ENCODE measurements around the gene DUSP9. TPM values are rescaled to one million over a fixed set of nuclear protein-coding genes. Genes with fewer than 3 reads are reported as not detected.
A peak's percentile ranks its signal among the peaks of the same experiment; 100 is the strongest.

Gene DUSP9
- polyA plus RNA-seq, 1 donor (not counting 4 experiments of a cell fraction or from before 2014, with no cell fraction given), result 0.47 TPM

DNA sequence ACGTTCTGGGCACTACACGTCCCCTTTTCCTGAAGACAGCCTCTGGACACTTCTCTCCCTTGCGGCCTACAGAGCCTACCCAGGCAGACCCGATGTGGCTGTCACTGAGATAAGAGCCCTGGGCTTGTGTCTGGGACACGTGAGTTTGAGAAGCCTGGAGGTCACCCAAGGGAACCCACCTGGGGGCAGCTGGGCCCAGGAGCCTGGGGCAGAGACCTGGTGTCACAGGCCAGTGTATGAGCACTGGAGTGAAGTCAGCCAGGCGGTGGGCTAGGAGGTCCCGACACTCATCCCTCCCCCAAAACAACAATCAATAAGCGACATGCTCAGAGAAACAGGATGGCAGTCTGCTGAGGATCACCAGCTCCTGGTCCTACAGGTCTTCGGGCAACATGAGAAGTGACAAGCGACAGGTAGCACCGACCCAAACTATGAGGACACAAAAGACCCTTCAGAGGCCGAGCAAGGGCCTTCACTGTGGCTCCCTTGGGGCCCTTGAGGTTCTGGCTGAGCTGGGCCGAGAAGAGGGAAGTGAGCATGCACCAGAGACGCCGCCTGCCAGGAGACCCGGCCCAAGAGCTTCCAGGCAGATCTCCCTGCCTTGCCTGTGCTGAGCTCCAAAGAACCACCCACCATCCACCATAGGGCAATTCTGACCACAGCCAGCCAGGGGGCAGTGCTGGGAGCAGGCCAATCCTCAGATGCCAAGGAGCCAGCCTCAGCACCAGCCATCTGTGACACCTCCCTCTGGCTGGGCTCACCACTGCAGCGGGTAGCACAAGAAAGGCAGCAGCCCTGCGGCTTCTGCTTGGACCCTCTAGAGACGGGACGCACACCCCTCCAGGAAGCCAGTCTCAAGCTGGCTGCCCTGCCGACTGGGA lies 11.0 kb upstream of the DUSP9 start:
- peaks cover 3% of the 10 kb centered on the region for H3K9me3 ChIP-seq (ENCODE audit: control insufficient read depth, low read depth, low read length)
- no peak overlapping the region for H3K4me3 ChIP-seq (ENCODE audit: control insufficient read depth in 2 of 3, extremely low read depth in 1 of 3, insufficient read depth in 2 of 3, low read depth in 1 of 3, low read length in 3 of 3)
- no peak overlapping the region for H3K27ac ChIP-seq (ENCODE audit: control insufficient read depth, insufficient read depth, low read length)
- FAIRE-seq (no peak), DNase-seq (ENCODE audit: low read depth, low spot score) (no peak)
- H3K9ac ChIP-seq (ENCODE audit: control insufficient read depth, extremely low read depth, insufficient read depth, low read length), result no peak overlapping the region
- no peaks in the 10 kb centered on the region for H3K9me1 ChIP-seq (ENCODE audit: control insufficient read depth, extremely low read depth, insufficient read depth, low read length)
- TF ChIP-seq, protein P1, sequence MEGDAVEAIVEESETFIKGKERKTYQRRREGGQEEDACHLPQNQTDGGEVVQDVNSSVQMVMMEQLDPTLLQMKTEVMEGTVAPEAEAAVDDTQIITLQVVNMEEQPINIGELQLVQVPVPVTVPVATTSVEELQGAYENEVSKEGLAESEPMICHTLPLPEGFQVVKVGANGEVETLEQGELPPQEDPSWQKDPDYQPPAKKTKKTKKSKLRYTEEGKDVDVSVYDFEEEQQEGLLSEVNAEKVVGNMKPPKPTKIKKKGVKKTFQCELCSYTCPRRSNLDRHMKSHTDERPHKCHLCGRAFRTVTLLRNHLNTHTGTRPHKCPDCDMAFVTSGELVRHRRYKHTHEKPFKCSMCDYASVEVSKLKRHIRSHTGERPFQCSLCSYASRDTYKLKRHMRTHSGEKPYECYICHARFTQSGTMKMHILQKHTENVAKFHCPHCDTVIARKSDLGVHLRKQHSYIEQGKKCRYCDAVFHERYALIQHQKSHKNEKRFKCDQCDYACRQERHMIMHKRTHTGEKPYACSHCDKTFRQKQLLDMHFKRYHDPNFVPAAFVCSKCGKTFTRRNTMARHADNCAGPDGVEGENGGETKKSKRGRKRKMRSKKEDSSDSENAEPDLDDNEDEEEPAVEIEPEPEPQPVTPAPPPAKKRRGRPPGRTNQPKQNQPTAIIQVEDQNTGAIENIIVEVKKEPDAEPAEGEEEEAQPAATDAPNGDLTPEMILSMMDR (optimal IDR thresholded peaks at IDR 0.05 in 1 of 3, IDR thresholded peaks at IDR 0.05 in 1 of 3, conservative IDR thresholded peaks at IDR 0.05 in 1 of 3; ENCODE audit: extremely low read depth in 1 of 3, insufficient read depth in 2 of 3, low read length in 3 of 3), result peak in 2 of 3 experiments; percentile 32 to 38
- TF ChIP-seq EZH2 (IDR thresholded peaks at IDR 0.05; ENCODE audit: low read length), result no peak
- dilution Hi-C loops (cut with MboI; ENCODE audit: extremely low pct_ligation_motif_present, low sequenced_read_pairs), result no loop called here
- no peak overlapping the region for H3K4me2 ChIP-seq (ENCODE audit: control insufficient read depth, extremely low read depth, insufficient read depth, low read depth, low read length)
- H3K27me3 ChIP-seq (ENCODE audit: control insufficient read depth, extremely low read depth, insufficient read depth, low read length), result peaks cover 26% of the 10 kb centered on the region
- H4K20me1 ChIP-seq (ENCODE audit: control insufficient read depth, extremely low read depth, insufficient read depth, low read length), result no peaks in the 10 kb centered on the region
- no peaks in the 10 kb centered on the region for H3K79me2 ChIP-seq (ENCODE audit: control insufficient read depth, insufficient read depth, low read length)
- H3K36me3 ChIP-seq (ENCODE audit: control insufficient read depth in 2 of 2, extremely low read depth in 1 of 2, insufficient read depth in 2 of 2, low read length in 2 of 2), result no peaks in the 10 kb centered on the region
- no peak overlapping the region for H2AFZ ChIP-seq (ENCODE audit: control insufficient read depth, low read length)
- H3K4me1 ChIP-seq (ENCODE audit: control insufficient read depth, extremely low read depth, insufficient read depth, low read length), result peaks cover 3% of the 10 kb centered on the region

DNA sequence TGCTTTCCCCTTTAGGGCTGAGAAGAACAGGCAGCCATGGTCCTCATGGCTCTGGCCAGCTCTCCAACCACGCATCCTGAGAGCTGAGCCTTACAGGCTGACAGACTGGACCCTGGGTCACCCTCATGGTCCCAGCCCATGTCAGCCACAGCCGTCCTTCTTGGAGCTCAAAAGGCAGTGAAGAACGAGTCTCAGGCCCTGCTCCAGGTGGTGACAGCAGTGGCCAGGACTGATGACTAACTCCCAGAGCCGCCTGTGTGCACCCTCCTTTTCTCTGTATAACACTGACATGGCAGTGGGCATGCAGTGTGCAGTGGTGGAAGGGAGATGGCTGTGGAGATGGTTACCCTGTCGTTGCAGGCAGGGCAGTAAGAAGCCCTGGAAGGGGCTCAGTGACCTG lies 10.3 kb upstream of the DUSP9 start:
- dilution Hi-C loops (cut with MboI; ENCODE audit: extremely low pct_ligation_motif_present, low sequenced_read_pairs), result no loop called here
- no peak overlapping the region for H3K27ac ChIP-seq (ENCODE audit: control insufficient read depth, insufficient read depth, low read length)
- H3K4me1 ChIP-seq (ENCODE audit: control insufficient read depth, extremely low read depth, insufficient read depth, low read length), result peaks cover 3% of the 10 kb centered on the region
- no peak for TF ChIP-seq EZH2 (IDR thresholded peaks at IDR 0.05; ENCODE audit: low read length)
- TF ChIP-seq, protein P1 (optimal IDR thresholded peaks at IDR 0.05 in 1 of 3, IDR thresholded peaks at IDR 0.05 in 1 of 3, conservative IDR thresholded peaks at IDR 0.05 in 1 of 3; ENCODE audit: extremely low read depth in 1 of 3, insufficient read depth in 2 of 3, low read length in 3 of 3), result no peak
- no peaks in the 10 kb centered on the region for H3K36me3 ChIP-seq (ENCODE audit: control insufficient read depth in 2 of 2, extremely low read depth in 1 of 2, insufficient read depth in 2 of 2, low read length in 2 of 2)
- H2AFZ ChIP-seq (ENCODE audit: control insufficient read depth, low read length), result no peak overlapping the region
- no peak overlapping the region for H3K9ac ChIP-seq (ENCODE audit: control insufficient read depth, extremely low read depth, insufficient read depth, low read length)
- no peak overlapping the region for H3K4me3 ChIP-seq (ENCODE audit: control insufficient read depth in 2 of 3, extremely low read depth in 1 of 3, insufficient read depth in 2 of 3, low read depth in 1 of 3, low read length in 3 of 3)
- FAIRE-seq, result no peak
- H3K9me3 ChIP-seq (ENCODE audit: control insufficient read depth, low read depth, low read length), result peaks cover 2% of the 10 kb centered on the region
- H3K79me2 ChIP-seq (ENCODE audit: control insufficient read depth, insufficient read depth, low read length), result no peaks in the 10 kb centered on the region
- DNase-seq (ENCODE audit: low read depth, low spot score), result no peak
- no peak overlapping the region for H3K4me2 ChIP-seq (ENCODE audit: control insufficient read depth, extremely low read depth, insufficient read depth, low read depth, low read length)
- H4K20me1 ChIP-seq (ENCODE audit: control insufficient read depth, extremely low read depth, insufficient read depth, low read length), result no peaks in the 10 kb centered on the region
- H3K9me1 ChIP-seq (ENCODE audit: control insufficient read depth, extremely low read depth, insufficient read depth, low read length), result no peaks in the 10 kb centered on the region
- H3K27me3 ChIP-seq (ENCODE audit: control insufficient read depth, extremely low read depth, insufficient read depth, low read length), result peaks cover 33% of the 10 kb centered on the region

Data from keratinocyte (primary cell).